HEK293 (cell line): ENCODE measurements around the gene CH25H.

Experiments
- BCL11B ChIP-seq: fragments of 450-650 bp; formaldehyde crosslinking; IDR thresholded peaks from 2 replicates; pipeline ENCODE4 v1.5.1; 2016; ENCODE audit warnings: low read depth, missing biosample characterization, missing genetic modification characterization
- FEZF1 ChIP-seq: fragments of 450-650 bp; formaldehyde crosslinking; IDR thresholded peaks from 2 replicates; pipeline ENCODE4 v1.5.1; 2016; ENCODE audit warnings: missing biosample characterization, missing genetic modification characterization
- HOXA7 ChIP-seq: sonication (generic); formaldehyde crosslinking; IDR thresholded peaks from 2 replicates; pipeline ENCODE4 v1.8.1; 2022; ENCODE audit warnings: missing genetic modification reagents, borderline replicate concordance
- IKZF3 ChIP-seq: fragments of 450-650 bp; IDR thresholded peaks from 2 replicates; pipeline ENCODE4 v1.5.0; 2018; ENCODE audit warnings: missing biosample characterization, mild to moderate bottlenecking, missing genetic modification characterization, moderate library complexity
- MEIS1 ChIP-seq: sonication (generic); formaldehyde crosslinking; IDR thresholded peaks from 2 replicates; pipeline ENCODE4 v1.8.1; 2022; ENCODE audit warnings: missing genetic modification reagents, mild to moderate bottlenecking, borderline replicate concordance
- REST ChIP-seq: fragments of 450-650 bp; formaldehyde crosslinking; IDR thresholded peaks from 2 replicates; pipeline ENCODE4 v1.5.1; 2016; ENCODE audit warnings: missing biosample characterization, missing genetic modification characterization
- SALL2 ChIP-seq: fragments of 450-650 bp; formaldehyde crosslinking; IDR thresholded peaks from 2 replicates; pipeline ENCODE4 v1.5.0; 2017; ENCODE audit warnings: missing biosample characterization, mild to moderate bottlenecking, missing genetic modification characterization, borderline replicate concordance
- SETDB1 ChIP-seq: IDR thresholded peaks from one replicate; pipeline ENCODE4 v1.6.1; 2017; ENCODE audit warnings: mild to moderate bottlenecking, low read length, moderate library complexity, mixed read lengths; ENCODE audit not compliant: insufficient read length
- ZFHX2 ChIP-seq: fragments of 450-650 bp; formaldehyde crosslinking; conservative IDR thresholded peaks from 2 replicates; pipeline ENCODE4 v1.5.1; 2016; ENCODE audit warnings: missing biosample characterization, missing genetic modification characterization
- ZNF155 ChIP-seq: fragments of 450-650 bp; formaldehyde crosslinking; IDR thresholded peaks from 2 replicates; pipeline ENCODE4 v1.5.1; 2016; ENCODE audit warnings: missing biosample characterization, missing genetic modification characterization
- ZNF174 ChIP-seq: fragments of 450-650 bp; formaldehyde crosslinking; IDR thresholded peaks from 2 replicates; pipeline ENCODE4 v1.5.0; 2017; ENCODE audit warnings: missing biosample characterization, mild to moderate bottlenecking, missing genetic modification characterization
- ZNF18 ChIP-seq: fragments of 450-650 bp; formaldehyde crosslinking; IDR thresholded peaks from 2 replicates; pipeline ENCODE4 v1.5.1; 2016; ENCODE audit warnings: missing biosample characterization, missing genetic modification characterization
- ZNF184 ChIP-seq: fragments of 450-650 bp; IDR thresholded peaks from 2 replicates; pipeline ENCODE4 v1.5.1; 2018; ENCODE audit warnings: missing biosample characterization, mild to moderate bottlenecking, missing genetic modification characterization
- ZNF221 ChIP-seq: fragments of 450-650 bp; formaldehyde crosslinking; IDR thresholded peaks from 2 replicates; pipeline ENCODE4 v1.5.1; 2017; ENCODE audit warnings: missing biosample characterization, missing genetic modification characterization, borderline replicate concordance
- ZNF266 ChIP-seq: fragments of 450-650 bp; formaldehyde crosslinking; IDR thresholded peaks from 2 replicates; pipeline ENCODE4 v1.5.1; 2016; ENCODE audit warnings: missing biosample characterization, missing genetic modification characterization, low read depth
- ZNF473 ChIP-seq: fragments of 450-650 bp; formaldehyde crosslinking; IDR thresholded peaks from 2 replicates; pipeline ENCODE4 v1.5.1; 2017; ENCODE audit warnings: missing biosample characterization, missing genetic modification characterization
- ZNF585B ChIP-seq: fragments of 450-650 bp; formaldehyde crosslinking; IDR thresholded peaks from 2 replicates; pipeline ENCODE4 v1.5.1; 2016; ENCODE audit warnings: missing biosample characterization, missing genetic modification characterization
- ZNF600 ChIP-seq: fragments of 450-650 bp; formaldehyde crosslinking; IDR thresholded peaks from 2 replicates; pipeline ENCODE4 v1.5.1; 2016; ENCODE audit warnings: missing biosample characterization, missing genetic modification characterization
- ZNF623 ChIP-seq: fragments of 450-650 bp; formaldehyde crosslinking; IDR thresholded peaks from 2 replicates; pipeline ENCODE4 v1.5.1; 2016; ENCODE audit warnings: missing biosample characterization, missing genetic modification characterization
- ZNF645 ChIP-seq: fragments of 450-650 bp; formaldehyde crosslinking; IDR thresholded peaks from 2 replicates; pipeline ENCODE4; 2016; ENCODE audit warnings: missing biosample characterization, missing genetic modification characterization
- ZNF677 ChIP-seq: fragments of 450-650 bp; IDR thresholded peaks from 2 replicates; pipeline ENCODE4 v1.5.0; 2018; ENCODE audit warnings: missing biosample characterization, mild to moderate bottlenecking, missing genetic modification characterization, moderate library complexity
- ZNF701 ChIP-seq: fragments of 450-650 bp; formaldehyde crosslinking; IDR thresholded peaks from 2 replicates; pipeline ENCODE4 v1.5.1; 2016; ENCODE audit warnings: missing biosample characterization, missing genetic modification characterization
- ZNF707 ChIP-seq: fragments of 450-650 bp; formaldehyde crosslinking; IDR thresholded peaks from 2 replicates; pipeline ENCODE4 v1.5.1; 2016; ENCODE audit warnings: missing biosample characterization, missing genetic modification characterization
- ZSCAN30 ChIP-seq: fragments of 450-650 bp; IDR thresholded peaks from 2 replicates; pipeline ENCODE4 v1.5.1; 2018; ENCODE audit warnings: missing biosample characterization, mild to moderate bottlenecking, missing genetic modification characterization, moderate library complexity
- TF ChIP-seq, protein P1 (sequence below): fragments of 450-650 bp; formaldehyde crosslinking; IDR thresholded peaks from 2 replicates; pipeline ENCODE4 v1.5.1; 2016; ENCODE audit warnings: missing biosample characterization, missing genetic modification characterization
- TF ChIP-seq, protein P2 (sequence below): fragments of 450-650 bp; IDR thresholded peaks from 2 replicates; pipeline ENCODE4 v1.5.1; 2018; ENCODE audit warnings: missing biosample characterization, missing genetic modification characterization

CH25H gene

DNA sequence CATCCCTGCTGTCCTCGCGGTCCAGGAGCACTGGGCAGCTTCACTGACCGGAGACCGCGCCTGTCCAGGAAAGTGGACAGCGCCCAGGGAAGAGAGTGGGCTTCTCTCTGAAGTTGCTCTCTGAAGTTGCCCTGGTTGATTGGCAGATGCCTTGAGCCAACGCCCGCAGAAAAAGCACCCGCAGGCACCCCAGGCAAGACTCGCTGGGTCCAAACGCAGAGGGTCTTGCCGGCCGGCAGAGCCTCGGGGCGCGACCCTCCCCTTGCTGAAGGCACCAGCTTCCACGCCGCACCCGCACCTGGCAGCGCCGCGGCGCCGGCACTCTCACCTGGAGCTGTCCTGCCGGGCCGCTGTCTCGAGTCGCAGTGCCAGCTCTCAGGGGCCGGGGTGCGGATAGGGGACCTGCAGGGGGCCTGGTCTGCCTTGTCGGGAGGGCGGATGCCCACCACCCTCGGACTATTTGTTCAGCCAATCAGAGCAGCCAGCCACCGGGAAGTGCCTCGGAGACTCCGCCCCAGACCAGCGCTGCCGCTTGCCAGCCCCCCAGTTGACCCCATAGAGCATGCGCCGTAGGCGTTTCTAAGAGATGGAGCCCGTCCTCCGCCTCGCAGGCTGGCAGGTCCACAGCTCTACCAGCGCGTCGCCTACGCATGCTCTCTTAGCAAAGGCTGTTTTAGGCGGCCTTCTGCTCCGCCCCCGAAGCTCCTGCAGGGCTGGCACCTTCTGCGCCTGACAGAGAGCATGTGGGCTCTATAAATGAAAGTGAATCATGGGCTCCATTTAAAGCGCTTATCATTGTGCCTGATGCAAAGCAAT lies 44.5 kb upstream of the CH25H start, which contains the start of gene LIPA (continued):
- TF ChIP-seq ZNF473 (tag by site-specific recombination) (no peak), ZSCAN30 (0 out of 2 replicates have a peak, but pooled peaks have one; percentile 30), REST (tag by site-specific recombination) (peak; percentile 91), BCL11B (tag by site-specific recombination) (no peak), HOXA7 (CRISPR knock-in tag) (no peak), ZNF174 (tag by site-specific recombination) (no peak), ZNF266 (tag by site-specific recombination) (no peak), ZNF585B (no peak), IKZF3 (tag by site-specific recombination) (no peak), ZNF184 (no peak), ZFHX2 (tag by site-specific recombination) (peak; percentile 88), ZNF677 (tag by site-specific recombination) (no peak), ZNF701 (no peak), SALL2 (tag by site-specific recombination) (no peak), ZNF623 (tag by site-specific recombination) (no peak), ZNF645 (tag by site-specific recombination) (no peak), ZNF221 (no peak), FEZF1 (tag by site-specific recombination) (peak; percentile 54; the same call in 1 of the 2 replicates), ZNF155 (no peak), ZNF18 (no peak), ZNF707 (no peak), ZNF600 (peak; percentile 52; the same call in 1 of the 2 replicates), SETDB1 (no peak), MEIS1 (CRISPR knock-in tag) (no peak)
- TF ChIP-seq, protein P1, sequence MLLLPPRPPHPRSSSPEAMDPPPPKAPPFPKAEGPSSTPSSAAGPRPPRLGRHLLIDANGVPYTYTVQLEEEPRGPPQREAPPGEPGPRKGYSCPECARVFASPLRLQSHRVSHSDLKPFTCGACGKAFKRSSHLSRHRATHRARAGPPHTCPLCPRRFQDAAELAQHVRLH = 0 out of 2 replicates have a peak, but pooled peaks have one; percentile 41
- TF ChIP-seq, protein P2, sequence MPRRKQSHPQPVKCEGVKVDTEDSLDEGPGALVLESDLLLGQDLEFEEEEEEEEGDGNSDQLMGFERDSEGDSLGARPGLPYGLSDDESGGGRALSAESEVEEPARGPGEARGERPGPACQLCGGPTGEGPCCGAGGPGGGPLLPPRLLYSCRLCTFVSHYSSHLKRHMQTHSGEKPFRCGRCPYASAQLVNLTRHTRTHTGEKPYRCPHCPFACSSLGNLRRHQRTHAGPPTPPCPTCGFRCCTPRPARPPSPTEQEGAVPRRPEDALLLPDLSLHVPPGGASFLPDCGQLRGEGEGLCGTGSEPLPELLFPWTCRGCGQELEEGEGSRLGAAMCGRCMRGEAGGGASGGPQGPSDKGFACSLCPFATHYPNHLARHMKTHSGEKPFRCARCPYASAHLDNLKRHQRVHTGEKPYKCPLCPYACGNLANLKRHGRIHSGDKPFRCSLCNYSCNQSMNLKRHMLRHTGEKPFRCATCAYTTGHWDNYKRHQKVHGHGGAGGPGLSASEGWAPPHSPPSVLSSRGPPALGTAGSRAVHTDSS (tag by site-specific recombination) = no peak
